PC-3 (cell line): ENCODE results near the gene FBXL19. TPM values are rescaled to one million over a fixed set of nuclear protein-coding genes. Genes with fewer than 3 reads are reported as not detected.

Experiments
- ATAC-seq: fragments of 200-7000 bp; cut with Tn5 transposase; 2 replicates; pipeline ENCODE4 v1.9.1; 2020; ENCODE audit warnings: mild to moderate bottlenecking, moderate library complexity
- BruUV-seq: library from RNA; stranded (reverse); fragments of 400-500 nt; replicated peaks from 2 replicates; lab custom pipeline; 2021; lab: Mats Ljungman, UMichigan
- CTCF ChIA-PET: fragments of 300-600 bp; sonication (Branson Sonifier 250); formaldehyde crosslinking; loops from one replicate; lab custom pipeline; 2022; ENCODE audit warnings: antibody characterized with exemption; lab: Charles Lee
- POLR2A ChIA-PET: fragments of 300-600 bp; sonication (Branson Sonifier 250); formaldehyde crosslinking; loops from one replicate; lab custom pipeline; 2022; ENCODE audit warnings: antibody characterized with exemption; ENCODE audit not compliant: unreplicated experiment; lab: Charles Lee
- DNase-seq: peaks from one replicate; pipeline ENCODE4 v3.0.0-alpha.2; 2015
- H2AFZ ChIP-seq: fragments of 300-600 bp; sonication (generic); 2 replicates; pipeline ENCODE4 v1.6.0; 2016; ENCODE audit warnings: antibody characterized with exemption, low read length
- H3F3A ChIP-seq: fragments of 300-600 bp; sonication (generic); one replicate; pipeline ENCODE4 v1.6.0; 2017; ENCODE audit warnings: antibody characterized with exemption, low read length, control low read depth, mild to moderate bottlenecking; ENCODE audit not compliant: unreplicated experiment
- H3K27ac ChIP-seq: fragments of 300-600 bp; sonication (generic); 2 replicates; pipeline ENCODE4 v1.5.1; 2016; ENCODE audit warnings: mild to moderate bottlenecking, low read length
- H3K27me3 ChIP-seq: fragments of 300-600 bp; sonication (generic); 2 replicates; pipeline ENCODE4 v1.6.1; 2016; ENCODE audit warnings: low read length, mixed read lengths
- H3K36me3 ChIP-seq: fragments of 300-600 bp; sonication (generic); 2 replicates; pipeline ENCODE4 v1.6.1; 2016; ENCODE audit warnings: low read depth, mixed run types, low read length, mixed read lengths
- H3K4me1 ChIP-seq: fragments of 300-600 bp; sonication (generic); 2 replicates; pipeline ENCODE4 v1.5.1; 2016; ENCODE audit warnings: low read length; ENCODE audit not compliant: insufficient read depth
- H3K4me2 ChIP-seq: fragments of 300-600 bp; sonication (generic); 2 replicates; pipeline ENCODE4 v1.6.0; 2016; ENCODE audit warnings: low read length
- H3K4me3 ChIP-seq: fragments of 300-600 bp; sonication (generic); 2 replicates; pipeline ENCODE4 v1.5.1; 2016; ENCODE audit warnings: mild to moderate bottlenecking, low read length, mixed read lengths
- H3K79me2 ChIP-seq: fragments of 300-600 bp; sonication (generic); 2 replicates; pipeline ENCODE4 v1.6.1; 2017; ENCODE audit warnings: low read length, mixed read lengths
- H3K9ac ChIP-seq: fragments of 300-600 bp; sonication (generic); 2 replicates; pipeline ENCODE4 v1.6.0; 2016; ENCODE audit warnings: mild to moderate bottlenecking, low read length
- H3K9me2 ChIP-seq: fragments of 300-600 bp; sonication (generic); replicated peaks from 2 replicates; pipeline ENCODE4 v1.6.1; 2016; ENCODE audit warnings: mixed run types, low read length, mixed read lengths
- H3K9me3 ChIP-seq: fragments of 300-600 bp; sonication (generic); 2 replicates; pipeline ENCODE4 v1.6.1; 2016; ENCODE audit warnings: low read length, mixed read lengths
- H4K20me1 ChIP-seq: fragments of 300-600 bp; sonication (generic); 2 replicates; pipeline ENCODE4 v1.6.1; 2016; ENCODE audit warnings: low read length, mixed read lengths
- CTCF ChIP-seq: fragments of 300-600 bp; sonication (generic); conservative IDR thresholded peaks from 2 replicates; pipeline ENCODE4 v1.5.1; 2017; ENCODE audit warnings: antibody characterized with exemption, low read depth, mild to moderate bottlenecking, low read length
- EZH2 ChIP-seq: fragments of 300-600 bp; sonication (generic); IDR thresholded peaks from one replicate; pipeline ENCODE4 v1.6.1; 2017; ENCODE audit warnings: antibody characterized with exemption, mild to moderate bottlenecking, low read length; ENCODE audit not compliant: unreplicated experiment
- EZH2phosphoT487 ChIP-seq: fragments of 300-600 bp; sonication (generic); IDR thresholded peaks from 2 replicates; pipeline ENCODE4 v1.6.1; 2018; ENCODE audit warnings: mild to moderate bottlenecking, antibody characterized with exemption, low read length, borderline replicate concordance
- intact Hi-C: fragments of 100-400 bp; cut with micrococcal nuclease; formaldehyde crosslinking; loops from 2 replicates; pipeline ENCODE4 v1.9.0; 2023
- total RNA-seq: library from RNA; depleted of rRNA; stranded (reverse); fragments of >200 nt; gene quantifications from 2 replicates; pipeline ENCODE4 v1.2.3, GENCODE V29; 2014

FBXL19 gene
- total RNA-seq, 1 experiment from 2014 or later: 36.2 TPM

DNA sequence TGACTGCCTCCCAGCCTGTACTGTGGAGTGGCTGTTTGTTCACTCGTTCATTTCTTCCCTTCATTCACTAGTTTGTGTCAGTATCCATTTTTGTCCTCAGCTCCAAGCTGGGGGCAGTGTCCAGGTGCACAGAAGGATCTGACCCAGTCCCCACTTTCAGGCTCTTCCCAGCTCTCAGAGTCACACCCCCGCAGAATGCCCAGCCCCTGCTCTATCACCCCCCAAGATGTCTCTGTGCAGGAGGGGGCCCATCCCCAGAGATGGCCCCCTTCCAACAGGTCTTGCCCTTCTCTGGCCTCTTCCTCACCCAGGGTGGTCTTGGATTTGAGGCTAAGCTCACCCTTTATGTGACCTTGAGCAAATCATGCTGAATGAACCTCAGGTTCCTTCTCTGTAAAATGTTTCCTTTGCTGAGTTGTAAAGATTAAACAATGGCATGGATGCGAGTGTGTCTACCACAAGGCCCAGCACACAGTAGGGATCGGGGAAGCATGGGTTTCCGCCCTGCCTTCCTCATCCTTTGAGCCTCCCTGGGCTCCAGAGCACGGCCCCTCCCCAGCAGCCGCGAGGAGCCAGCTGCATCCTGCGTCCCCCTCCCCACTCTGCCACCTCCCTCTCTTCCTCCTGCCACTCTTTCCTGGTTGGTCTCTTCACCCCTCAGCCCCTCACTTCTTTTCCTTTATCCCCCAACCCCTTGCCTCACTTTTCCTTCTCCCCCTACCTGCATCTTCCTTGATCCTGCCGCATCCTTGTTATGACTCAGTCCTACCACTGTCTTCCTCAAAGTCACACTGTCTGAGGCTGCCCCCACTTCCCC lies 2.8 kb downstream of the FBXL19 start:
- no peak for DNase-seq
- ChIA-PET CTCF (no interaction called here), POLR2A (interaction anchor here (0.6 kb wide), 1 partner anchor 178 kb away, joined by 6 read pairs; the partner anchor contains the start of gene PHKG2)
- no peak for ATAC-seq
- BruUV-seq: no TSS peak
- Histone ChIP-seq H3K36me3 (no peaks in the 10 kb centered on the region; the same call in 1 of the 2 replicates), H3K79me2 (peaks cover 6% of the 10 kb centered on the region), H3K9me2 (no peaks in the 10 kb centered on the region), H3K27ac (no peak overlapping the region), H3K4me1 (peaks cover 7% of the 10 kb centered on the region), H3K9me3 (no peaks in the 10 kb centered on the region), H4K20me1 (no peaks in the 10 kb centered on the region), H3K9ac (no peak overlapping the region), H3F3A (no peaks in the 10 kb centered on the region), H3K4me2 (no peak overlapping the region), H3K4me3 (no peak overlapping the region), H3K27me3 (no peaks in the 10 kb centered on the region), H2AFZ (no peak overlapping the region)
- TF ChIP-seq EZH2phosphoT487: no peak
- TF ChIP-seq CTCF: no peak
- no peak for TF ChIP-seq EZH2
- intact Hi-C loops: no loop called here

DNA sequence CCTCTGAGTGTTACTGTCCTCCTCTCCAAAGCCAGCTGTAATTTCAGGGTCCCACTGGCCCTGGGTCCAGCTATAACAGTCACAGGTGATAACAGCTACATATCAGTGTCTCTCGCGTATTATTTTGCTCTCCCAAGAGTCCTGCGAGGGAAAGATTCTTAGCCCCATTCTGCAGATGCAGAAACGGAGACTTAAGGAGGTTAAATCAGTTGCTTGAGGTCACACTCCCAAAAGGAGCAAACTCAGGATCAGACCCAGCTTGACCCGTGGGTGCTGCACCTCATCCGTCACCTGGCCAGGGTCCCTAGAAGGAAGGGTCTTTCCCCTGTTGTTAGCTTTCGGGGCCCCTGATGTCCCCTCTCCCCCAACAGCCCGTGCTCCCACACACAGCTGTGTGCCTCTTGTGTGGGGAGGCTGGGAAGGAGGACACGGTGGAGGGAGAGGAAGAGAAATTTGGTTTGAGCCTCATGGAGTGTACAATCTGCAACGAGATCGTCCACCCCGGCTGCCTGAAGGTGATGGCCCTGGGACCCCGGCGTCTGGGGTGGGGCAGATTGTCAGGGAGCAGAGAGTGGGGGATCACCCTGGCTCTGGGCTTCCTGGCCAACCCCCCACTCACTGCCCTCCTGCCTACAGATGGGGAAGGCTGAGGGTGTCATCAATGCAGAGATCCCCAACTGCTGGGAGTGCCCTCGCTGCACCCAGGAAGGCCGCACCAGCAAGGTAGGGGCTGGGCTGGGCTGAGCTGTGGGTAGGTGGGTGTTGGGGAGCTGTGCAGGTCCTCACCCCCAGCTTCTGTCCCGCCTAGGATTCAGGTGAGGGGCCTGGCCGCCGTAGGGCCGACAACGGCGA lies 3.8 kb downstream of the FBXL19 start:
- Histone ChIP-seq H4K20me1 (no peaks in the 10 kb centered on the region), H3K9ac (no peak overlapping the region), H3K79me2 (peaks cover 6% of the 10 kb centered on the region), H3K27ac (no peak overlapping the region), H3K9me2 (no peaks in the 10 kb centered on the region), H3K4me1 (no peaks in the 10 kb centered on the region), H3K9me3 (no peaks in the 10 kb centered on the region), H3K4me3 (no peak overlapping the region), H2AFZ (no peak overlapping the region), H3K4me2 (no peak overlapping the region), H3K36me3 (no peaks in the 10 kb centered on the region; the same call in 1 of the 2 replicates), H3K27me3 (no peaks in the 10 kb centered on the region), H3F3A (no peaks in the 10 kb centered on the region)
- ATAC-seq (no peak), DNase-seq (no peak)
- BruUV-seq: no TSS peak
- ChIA-PET CTCF (no interaction called here), POLR2A (no interaction called here)
- intact Hi-C loops: no loop called here
- no peak for TF ChIP-seq EZH2phosphoT487
- no peak for TF ChIP-seq CTCF
- TF ChIP-seq EZH2: no peak
